Activated CD4-positive, alpha-beta memory T cell treated with anti-CD3 and anti-CD28 coated beads, Interleukin-2, amount 10 ng/mL, durations not matched to agents 7 days and 5 days (primary cell): Measurements from ENCODE around the gene MYO19. TPM values are rescaled to one million over a fixed set of nuclear protein-coding genes. Genes with fewer than 3 reads are reported as not detected.

Source experiments
- CTCF ChIA-PET: fragments of 350-600 bp; sonication (Branson Sonifier 250); formaldehyde crosslinking; loops from one replicate; lab custom pipeline; 2021; ENCODE audit warnings: antibody characterized with exemption, inconsistent platforms; lab: Charles Lee
- POLR2A ChIA-PET: fragments of 350-600 bp; sonication (Branson Sonifier 250); formaldehyde crosslinking; loops from one replicate; lab custom pipeline; 2021; ENCODE audit warnings: antibody characterized with exemption; lab: Charles Lee
- DNase-seq: peaks from one replicate; pipeline ENCODE4 v3.0.0-alpha.2; 2020
- H3K27ac Mint-ChIP-seq: one replicate; pipeline ENCODE4 v1.8.0; 2021; ENCODE audit warnings: mild to moderate bottlenecking, mixed read lengths
- H3K27me3 Mint-ChIP-seq: one replicate; pipeline ENCODE4 v1.8.0; 2021; ENCODE audit warnings: mixed read lengths
- H3K36me3 Mint-ChIP-seq: one replicate; pipeline ENCODE4 v1.8.0; 2021; ENCODE audit warnings: low read depth, mixed read lengths
- H3K4me1 Mint-ChIP-seq: one replicate; pipeline ENCODE4 v1.8.0; 2021; ENCODE audit warnings: mixed read lengths
- H3K4me3 Mint-ChIP-seq: one replicate; pipeline ENCODE4 v1.8.0; 2021; ENCODE audit warnings: mild to moderate bottlenecking, mixed read lengths
- H3K9me3 Mint-ChIP-seq: one replicate; pipeline ENCODE4 v1.8.0; 2021; ENCODE audit warnings: mixed read lengths
- total RNA-seq, 2 experiments: library from RNA; stranded (reverse); gene quantifications; one replicate each; pipeline ENCODE4 v1.2.3, GENCODE V29; 2021

Gene MYO19, protein sequence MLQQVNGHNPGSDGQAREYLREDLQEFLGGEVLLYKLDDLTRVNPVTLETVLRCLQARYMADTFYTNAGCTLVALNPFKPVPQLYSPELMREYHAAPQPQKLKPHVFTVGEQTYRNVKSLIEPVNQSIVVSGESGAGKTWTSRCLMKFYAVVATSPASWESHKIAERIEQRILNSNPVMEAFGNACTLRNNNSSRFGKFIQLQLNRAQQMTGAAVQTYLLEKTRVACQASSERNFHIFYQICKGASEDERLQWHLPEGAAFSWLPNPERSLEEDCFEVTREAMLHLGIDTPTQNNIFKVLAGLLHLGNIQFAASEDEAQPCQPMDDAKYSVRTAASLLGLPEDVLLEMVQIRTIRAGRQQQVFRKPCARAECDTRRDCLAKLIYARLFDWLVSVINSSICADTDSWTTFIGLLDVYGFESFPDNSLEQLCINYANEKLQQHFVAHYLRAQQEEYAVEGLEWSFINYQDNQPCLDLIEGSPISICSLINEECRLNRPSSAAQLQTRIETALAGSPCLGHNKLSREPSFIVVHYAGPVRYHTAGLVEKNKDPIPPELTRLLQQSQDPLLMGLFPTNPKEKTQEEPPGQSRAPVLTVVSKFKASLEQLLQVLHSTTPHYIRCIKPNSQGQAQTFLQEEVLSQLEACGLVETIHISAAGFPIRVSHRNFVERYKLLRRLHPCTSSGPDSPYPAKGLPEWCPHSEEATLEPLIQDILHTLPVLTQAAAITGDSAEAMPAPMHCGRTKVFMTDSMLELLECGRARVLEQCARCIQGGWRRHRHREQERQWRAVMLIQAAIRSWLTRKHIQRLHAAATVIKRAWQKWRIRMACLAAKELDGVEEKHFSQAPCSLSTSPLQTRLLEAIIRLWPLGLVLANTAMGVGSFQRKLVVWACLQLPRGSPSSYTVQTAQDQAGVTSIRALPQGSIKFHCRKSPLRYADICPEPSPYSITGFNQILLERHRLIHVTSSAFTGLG
- 10 to 100 TPM; 87.2 to 92.2 TPM for total RNA-seq

DNA sequence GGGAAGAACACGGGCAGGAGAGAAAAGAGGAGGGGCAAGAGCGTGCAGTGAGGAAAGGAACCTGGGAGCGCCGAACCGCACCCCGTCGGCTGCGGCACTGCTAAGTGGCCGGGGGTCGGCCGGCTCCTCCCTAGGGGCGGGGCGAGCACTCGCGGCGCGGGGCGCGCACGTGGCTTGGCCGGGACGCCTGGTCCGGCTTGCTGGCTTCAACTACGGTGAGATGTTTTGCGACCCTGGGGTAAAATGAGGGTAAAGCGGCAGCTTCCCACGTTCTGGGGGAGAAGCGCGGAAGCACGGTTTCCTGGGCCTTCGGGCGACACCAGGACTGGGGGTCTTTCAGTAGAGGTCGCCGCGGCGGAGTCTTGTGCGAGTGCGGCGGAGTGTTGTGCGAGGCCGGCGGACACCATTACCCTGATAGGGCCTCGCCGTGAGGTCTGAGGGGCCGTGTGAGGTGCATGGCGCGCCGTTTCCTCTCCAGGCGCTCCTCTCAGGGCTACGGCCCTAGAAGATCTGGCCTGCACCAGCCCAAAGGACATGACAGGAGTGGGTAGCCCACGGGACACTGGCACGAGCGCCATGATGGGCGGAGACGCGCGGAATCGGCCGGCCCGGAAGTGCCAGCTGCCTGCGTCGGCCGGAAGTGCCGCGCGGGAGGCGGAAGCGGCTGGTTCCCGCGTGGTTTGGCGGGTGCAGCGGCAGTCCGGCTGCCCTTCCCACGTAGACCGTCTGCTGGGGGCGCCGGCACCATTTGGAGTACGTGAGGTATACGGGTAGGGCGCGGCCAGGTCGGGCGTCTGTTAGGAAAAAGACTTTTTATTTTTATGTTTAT lies at the start of gene MYO19, which contains the start of gene PIGW:
Gene MYO19, minus strand, starts transcription at position 29 of the 829 bp plus-strand sequence. CDS start 2,330 bp downstream, outside the sequence.
Gene PIGW, plus strand, starts transcription at position 148 of the 829 bp plus-strand sequence. CDS start 2,115 bp downstream, outside the sequence.
- Mint-ChIP-seq H3K4me3 (peak within 1 kb of the TSS; percentile 98), H3K36me3 (peaks cover 46% of the 10 kb centered on the region), H3K27ac (peak within 1 kb of the TSS; percentile 99), H3K9me3 (no peaks in the 10 kb centered on the region), H3K27me3 (no peaks in the 10 kb centered on the region), H3K4me1 (peaks cover 51% of the 10 kb centered on the region)
- CTCF ChIA-PET, result interaction anchor here (0.7 to 3.0 kb wide), 11 partner anchors 9 to 583 kb away, joined by 3 to 20 read pairs (median 6); partner anchors contain the start of genes GGNBP2 and MRM1
- POLR2A ChIA-PET, result interaction anchor here (0.6 to 5.2 kb wide), 11 partner anchors 8 to 1294 kb away, joined by 3 to 160 read pairs (median 10); partner anchors contain the start of genes GGNBP2, MRM1 and ZNHIT3
- DNase-seq, result peak; percentile 89

DNA sequence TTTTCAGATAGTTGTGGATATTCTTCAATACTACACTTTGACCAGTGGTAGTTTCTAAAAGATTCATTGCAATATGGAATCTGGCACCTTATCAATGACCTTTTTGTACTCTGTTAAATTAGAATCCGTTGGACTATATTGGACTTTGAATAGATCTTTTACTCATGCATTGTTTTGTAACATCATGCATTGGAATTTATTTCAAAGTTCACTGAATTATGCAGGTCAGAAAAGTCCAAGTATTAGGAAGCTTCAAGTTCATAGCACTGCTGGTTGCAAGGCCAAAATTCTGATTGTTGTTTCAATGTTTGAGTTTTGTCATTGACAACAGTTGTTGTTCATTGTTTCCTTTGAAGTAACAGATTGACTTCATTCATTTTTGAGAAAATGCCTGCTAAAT lies 49.1 kb upstream of the MYO19 start:
- peaks cover 6% of the 10 kb centered on the region for H3K4me1 Mint-ChIP-seq
- POLR2A ChIA-PET, result interaction anchor here (1.1 to 1.7 kb wide), 2 partner anchors 18 kb away, joined by 3 to 6 read pairs; partner anchors contain the start of gene MRM1
- DNase-seq, result no peak
- no peak overlapping the region for H3K27ac Mint-ChIP-seq
- H3K9me3 Mint-ChIP-seq, result no peaks in the 10 kb centered on the region
- CTCF ChIA-PET, result interaction anchor here (3.6 kb wide), 1 partner anchor 19 kb away, joined by 16 read pairs; the partner anchor contains the start of gene MRM1
- peaks cover 61% of the 10 kb centered on the region for H3K36me3 Mint-ChIP-seq
- H3K27me3 Mint-ChIP-seq, result no peaks in the 10 kb centered on the region
- no peak overlapping the region for H3K4me3 Mint-ChIP-seq

DNA sequence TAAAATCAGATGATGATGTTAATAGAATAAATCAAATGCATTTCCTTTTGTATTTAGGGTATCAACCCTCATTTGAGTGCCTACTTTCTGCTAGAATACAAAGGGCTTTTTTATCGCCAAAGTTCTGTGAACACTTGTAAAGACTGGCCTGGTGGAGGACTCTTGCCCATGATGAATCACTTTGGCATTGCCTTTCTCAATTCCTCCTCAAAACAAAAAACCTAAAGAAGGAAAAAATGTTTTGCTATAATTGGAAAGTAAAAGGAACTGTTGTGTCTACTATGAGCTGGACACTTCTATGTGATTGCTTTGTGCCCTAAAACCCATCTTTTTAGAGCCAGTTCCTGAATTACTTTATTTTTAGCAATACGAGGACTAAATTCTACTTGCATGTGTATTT lies 44.0 kb upstream of the MYO19 start:
- Mint-ChIP-seq H3K4me3 (no peak overlapping the region), H3K27ac (no peak overlapping the region), H3K9me3 (no peaks in the 10 kb centered on the region), H3K4me1 (peaks cover 4% of the 10 kb centered on the region), H3K36me3 (peaks cover 55% of the 10 kb centered on the region), H3K27me3 (no peaks in the 10 kb centered on the region)
- ChIA-PET CTCF (no interaction called here), POLR2A (interaction anchor here (0.6 kb wide), 1 partner anchor 34 kb away, joined by 3 read pairs; the partner anchor contains the start of gene GGNBP2)
- DNase-seq, result no peak

DNA sequence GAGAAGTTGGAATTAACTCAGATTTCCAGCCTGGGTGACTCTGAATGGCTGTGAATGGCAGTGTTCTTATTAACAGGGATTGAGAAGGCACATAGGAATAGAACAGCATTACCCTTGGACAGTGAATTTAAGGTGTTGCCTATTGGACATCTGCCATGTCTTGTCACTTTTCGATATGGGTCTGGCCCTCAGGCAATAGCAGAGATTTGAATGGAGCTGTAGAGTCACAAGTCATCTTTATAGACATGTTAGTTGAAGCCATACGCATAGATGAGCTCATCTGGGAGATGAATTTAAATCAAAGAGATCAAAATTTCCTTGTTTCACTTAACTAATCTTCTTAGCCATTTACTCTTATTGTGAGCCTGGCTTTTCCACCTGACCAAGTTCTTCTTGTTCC lies 42.1 kb upstream of the MYO19 start:
- ChIA-PET CTCF (no interaction called here), POLR2A (no interaction called here)
- Mint-ChIP-seq H3K27ac (no peak overlapping the region), H3K27me3 (no peaks in the 10 kb centered on the region), H3K4me3 (no peak overlapping the region), H3K4me1 (peaks cover 4% of the 10 kb centered on the region), H3K36me3 (peaks cover 59% of the 10 kb centered on the region), H3K9me3 (no peaks in the 10 kb centered on the region)
- no peak for DNase-seq

DNA sequence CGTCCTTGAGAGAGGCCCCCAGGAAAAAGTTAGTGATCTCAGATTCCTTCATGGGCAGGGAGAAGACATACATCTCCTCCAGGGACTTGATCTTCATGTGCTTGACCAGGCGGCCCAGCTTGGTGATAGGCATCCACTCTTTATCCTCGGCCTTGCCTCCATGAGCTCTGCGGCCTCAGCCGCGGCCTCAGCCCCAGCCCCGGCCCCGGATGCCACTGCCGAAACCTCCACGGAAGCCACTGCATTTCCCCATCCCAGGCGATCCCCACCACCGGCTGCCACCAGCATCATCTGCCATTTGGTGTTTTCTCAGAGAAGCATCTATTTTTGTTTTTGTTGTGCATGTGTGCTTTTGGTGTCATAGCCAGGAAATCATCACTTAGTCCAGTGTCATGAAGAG lies 40.4 kb upstream of the MYO19 start:
- H3K4me1 Mint-ChIP-seq, result peaks cover 4% of the 10 kb centered on the region
- no peak for DNase-seq
- CTCF ChIA-PET, result no interaction called here
- H3K36me3 Mint-ChIP-seq, result peaks cover 60% of the 10 kb centered on the region
- H3K9me3 Mint-ChIP-seq, result no peaks in the 10 kb centered on the region
- POLR2A ChIA-PET, result interaction anchor here (1.9 kb wide), 1 partner anchor 29 kb away, joined by 8 read pairs; no protein-coding TSS in a partner anchor
- no peak overlapping the region for H3K4me3 Mint-ChIP-seq
- no peaks in the 10 kb centered on the region for H3K27me3 Mint-ChIP-seq
- H3K27ac Mint-ChIP-seq, result no peak overlapping the region

DNA sequence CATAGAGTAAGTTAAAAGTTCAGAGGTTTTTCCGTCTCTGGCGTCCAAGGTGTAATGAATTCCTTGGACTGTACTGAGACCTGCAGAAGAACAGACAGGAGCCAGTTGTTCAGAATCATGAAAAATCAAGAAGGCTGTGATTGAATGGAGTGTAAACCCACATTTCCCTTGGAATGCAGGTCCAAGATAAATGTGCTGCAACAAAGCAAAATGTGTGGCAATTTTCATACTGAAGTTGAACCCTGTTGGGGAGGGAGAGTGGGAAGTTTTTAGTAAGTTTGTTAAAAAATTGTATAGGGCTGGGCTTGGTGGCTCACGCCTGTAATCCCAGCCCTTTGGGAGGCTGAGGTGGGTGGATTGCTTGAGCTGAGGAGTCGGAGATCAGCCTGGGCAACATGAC lies 31.4 kb upstream of the MYO19 start:
- CTCF ChIA-PET, result no interaction called here
- Mint-ChIP-seq H3K27me3 (no peaks in the 10 kb centered on the region), H3K36me3 (peaks cover 65% of the 10 kb centered on the region), H3K4me3 (no peak overlapping the region), H3K9me3 (no peaks in the 10 kb centered on the region), H3K4me1 (peaks cover 8% of the 10 kb centered on the region), H3K27ac (no peak overlapping the region)
- POLR2A ChIA-PET, result interaction anchor here (0.7 kb wide), 1 partner anchor 19 kb away, joined by 3 read pairs; no protein-coding TSS in a partner anchor
- DNase-seq, result no peak

DNA sequence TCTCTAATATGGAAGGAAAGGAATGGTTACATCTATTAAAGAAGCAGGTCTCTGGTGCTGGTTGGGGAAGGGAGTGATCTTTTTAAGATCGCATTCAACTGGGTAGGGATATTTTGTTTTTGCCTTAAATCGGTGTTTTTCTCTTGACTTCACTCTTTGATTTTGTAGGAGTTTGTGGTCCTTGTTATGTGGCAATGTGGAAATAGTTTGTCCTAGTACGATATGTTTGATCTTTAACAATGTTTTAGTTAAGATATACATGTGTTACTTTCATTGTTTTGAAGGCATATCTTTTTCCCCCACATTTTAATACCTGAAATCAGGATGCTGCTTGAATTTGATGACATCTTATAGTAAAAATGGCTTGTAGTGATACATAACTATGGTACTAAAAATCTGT lies 18.8 kb upstream of the MYO19 start:
- POLR2A ChIA-PET, result interaction anchor here (1.0 to 6.7 kb wide), 2 partner anchors 8 to 29 kb away, joined by 3 to 39 read pairs; partner anchors contain the start of gene GGNBP2
- no peak overlapping the region for H3K4me3 Mint-ChIP-seq

DNA sequence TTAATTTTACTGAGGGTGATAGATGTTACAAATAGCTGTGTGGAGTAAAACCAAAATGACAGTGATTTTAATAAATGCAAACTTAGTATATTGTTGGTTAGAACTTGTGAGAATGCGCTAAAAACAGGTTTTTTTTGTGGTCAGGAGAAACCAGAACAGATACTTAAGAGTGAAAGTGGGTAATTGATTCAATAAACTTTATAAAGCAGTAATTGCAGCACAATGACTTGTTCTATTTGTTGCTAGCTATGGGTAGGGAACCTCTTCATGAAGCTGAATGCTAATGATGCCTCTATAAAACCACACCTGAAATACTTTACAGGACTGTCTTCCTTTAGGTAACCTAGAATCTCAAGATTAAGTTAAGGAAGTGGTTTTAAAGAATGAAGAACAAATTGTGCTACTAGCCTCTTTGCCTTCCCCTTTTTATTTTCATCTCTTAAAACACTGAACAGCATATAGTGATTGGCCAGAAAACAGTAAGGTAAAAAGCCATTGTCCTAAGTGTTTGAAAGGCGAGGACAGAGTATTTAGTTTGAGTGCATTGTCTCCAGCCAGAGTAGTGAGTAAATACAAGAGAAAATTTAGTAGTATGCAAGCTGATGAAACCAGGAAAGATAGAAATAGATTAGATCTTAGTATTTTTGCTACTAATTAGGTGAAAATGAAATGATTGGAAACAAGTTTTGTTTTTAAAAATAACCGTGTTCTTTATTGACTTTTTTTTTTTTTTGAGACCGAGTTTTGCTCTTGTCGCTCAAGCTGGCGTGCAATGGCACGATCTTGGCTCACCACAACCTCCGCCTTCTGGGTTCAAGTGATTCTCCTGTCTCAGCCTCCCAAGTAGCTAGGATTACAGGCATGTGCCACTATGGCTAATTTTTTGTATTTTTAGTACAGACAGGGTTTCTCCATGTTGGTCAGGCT lies 16.1 kb upstream of the MYO19 start:
- POLR2A ChIA-PET, result interaction anchor here (1.3 to 4.8 kb wide), 4 partner anchors 15 to 51 kb away, joined by 3 to 36 read pairs (median 9); partner anchors contain the start of genes MRM1, MYO19 and PIGW
- Mint-ChIP-seq H3K36me3 (peaks cover 62% of the 10 kb centered on the region), H3K4me1 (peaks cover 61% of the 10 kb centered on the region), H3K4me3 (no peak overlapping the region), H3K9me3 (no peaks in the 10 kb centered on the region), H3K27ac (peak overlapping the region; percentile 41), H3K27me3 (no peaks in the 10 kb centered on the region)
- DNase-seq, result no peak
- CTCF ChIA-PET, result interaction anchor here (1.0 to 1.1 kb wide), 2 partner anchors 16 to 51 kb away, joined by 3 to 6 read pairs; partner anchors contain the start of genes MRM1, MYO19 and PIGW

More for the DNA sequence above, 18.8 kb upstream of the MYO19 start:
- no peak for DNase-seq
- Mint-ChIP-seq H3K36me3 (peaks cover 63% of the 10 kb centered on the region), H3K9me3 (no peaks in the 10 kb centered on the region), H3K27me3 (no peaks in the 10 kb centered on the region), H3K4me1 (peaks cover 55% of the 10 kb centered on the region), H3K27ac (no peak overlapping the region)
- CTCF ChIA-PET, result no interaction called here

DNA sequence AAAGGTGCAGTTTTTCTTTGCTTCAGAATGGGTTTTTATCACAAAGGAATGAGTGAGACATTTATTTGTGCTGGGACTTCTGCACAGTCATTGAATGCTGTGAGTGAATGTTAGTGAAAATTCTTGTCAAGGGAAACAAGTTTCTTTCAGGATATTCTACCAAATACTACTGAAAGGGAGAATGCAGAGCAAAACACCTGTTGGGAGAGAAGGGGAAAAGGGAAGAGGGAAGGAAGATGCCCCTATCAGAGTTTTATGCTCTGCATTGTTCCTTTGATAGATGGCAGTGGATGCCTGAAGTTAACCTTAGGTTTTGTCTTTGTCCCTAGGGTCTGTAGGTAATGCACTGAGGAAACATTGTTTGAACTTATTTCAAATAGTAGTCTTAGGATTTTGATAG lies 13.1 kb upstream of the MYO19 start:
- Mint-ChIP-seq H3K4me1 (peaks cover 60% of the 10 kb centered on the region), H3K36me3 (peaks cover 46% of the 10 kb centered on the region), H3K4me3 (peak overlapping the region; percentile 96), H3K27ac (peak overlapping the region; percentile 64), H3K27me3 (no peaks in the 10 kb centered on the region), H3K9me3 (no peaks in the 10 kb centered on the region)
- DNase-seq, result no peak
- CTCF ChIA-PET, result interaction anchor here (1.4 kb wide), 1 partner anchor 13 kb away, joined by 7 read pairs; the partner anchor contains the start of genes MYO19 and PIGW
- POLR2A ChIA-PET, result interaction anchor here (0.7 to 4.8 kb wide), 3 partner anchors 12 to 54 kb away, joined by 3 to 36 read pairs (median 3); partner anchors contain the start of genes MRM1, MYO19 and PIGW

DNA sequence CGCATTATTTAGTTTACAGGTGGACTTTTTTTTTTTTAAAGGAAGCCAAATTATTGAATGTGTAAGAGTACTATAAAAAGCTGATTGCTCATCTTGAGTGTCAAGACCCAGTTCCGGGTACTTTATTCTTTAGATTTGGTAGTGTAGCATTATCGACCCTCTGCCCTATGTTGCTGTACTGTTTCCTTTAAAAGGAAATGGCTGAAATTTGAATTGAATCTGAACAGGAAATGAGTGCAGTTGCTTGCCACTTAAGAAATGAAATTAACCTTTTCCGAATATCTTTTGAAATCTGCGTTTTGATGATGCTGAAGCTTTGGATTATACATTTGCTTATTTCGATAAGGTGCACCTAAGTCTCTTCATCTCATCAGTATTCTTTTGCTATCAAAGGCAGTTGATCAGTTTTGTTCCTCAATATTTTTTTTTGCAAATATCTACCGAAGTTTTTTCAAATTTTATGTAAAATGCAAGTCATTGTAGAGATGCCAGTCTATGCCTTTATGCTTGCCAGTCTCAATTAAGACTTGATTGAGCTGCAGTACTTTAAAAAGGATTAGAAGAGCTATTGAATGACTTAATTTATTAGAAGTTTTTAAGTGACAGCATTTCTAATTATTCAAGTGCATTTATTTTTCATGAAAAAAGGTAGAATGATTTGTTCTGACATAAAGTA lies 11.9 kb upstream of the MYO19 start:
- CTCF ChIA-PET, result interaction anchor here (1.4 to 1.7 kb wide), 3 partner anchors 11 to 57 kb away, joined by 5 to 8 read pairs (median 8); partner anchors contain the start of genes MYO19 and PIGW
- Mint-ChIP-seq H3K27me3 (no peaks in the 10 kb centered on the region), H3K4me1 (peaks cover 55% of the 10 kb centered on the region), H3K36me3 (peaks cover 45% of the 10 kb centered on the region), H3K4me3 (peak overlapping the region; percentile 96), H3K27ac (peak overlapping the region; percentile 96), H3K9me3 (no peaks in the 10 kb centered on the region)
- POLR2A ChIA-PET, result interaction anchor here (0.9 to 5.6 kb wide), 19 partner anchors 10 to 1173 kb away, joined by 3 to 160 read pairs (median 5); partner anchors contain the start of genes AATF, MRM1, MYO19 and PIGW
- DNase-seq, result no peak
